HEK293 (cell line): Measurements from ENCODE around the gene MYO15B.

Source experiments
- GLIS1 ChIP-seq: fragments of 450-650 bp; formaldehyde crosslinking; IDR thresholded peaks from 2 replicates; pipeline ENCODE4 v1.5.1; 2016; ENCODE audit warnings: missing biosample characterization, missing genetic modification characterization
- KLF1 ChIP-seq: fragments of 450-650 bp; formaldehyde crosslinking; IDR thresholded peaks from 2 replicates; pipeline ENCODE4 v1.5.1; 2016; ENCODE audit warnings: missing biosample characterization, missing genetic modification characterization
- KLF16 ChIP-seq: fragments of 450-650 bp; formaldehyde crosslinking; IDR thresholded peaks from 2 replicates; pipeline ENCODE4 v1.5.1; 2017; ENCODE audit warnings: missing biosample characterization, missing genetic modification characterization
- OSR2 ChIP-seq: fragments of 450-650 bp; formaldehyde crosslinking; IDR thresholded peaks from 2 replicates; pipeline ENCODE4 v1.5.1; 2016; ENCODE audit warnings: missing biosample characterization, missing genetic modification characterization
- RBAK ChIP-seq: fragments of 450-650 bp; formaldehyde crosslinking; IDR thresholded peaks from 2 replicates; pipeline ENCODE4 v1.5.1; 2016; ENCODE audit warnings: missing biosample characterization, missing genetic modification characterization
- SP2 ChIP-seq: fragments of 450-650 bp; formaldehyde crosslinking; IDR thresholded peaks from 2 replicates; pipeline ENCODE4 v1.5.1; 2016; ENCODE audit warnings: missing biosample characterization, missing genetic modification characterization
- SP3 ChIP-seq: fragments of 450-650 bp; formaldehyde crosslinking; IDR thresholded peaks from 2 replicates; pipeline ENCODE4 v1.5.1; 2016; ENCODE audit warnings: missing biosample characterization, missing genetic modification characterization
- ZBTB1 ChIP-seq: fragments of 450-650 bp; formaldehyde crosslinking; IDR thresholded peaks from 2 replicates; pipeline ENCODE4 v1.5.1; 2016; ENCODE audit warnings: missing biosample characterization, missing genetic modification characterization
- ZBTB17 ChIP-seq: fragments of 450-650 bp; formaldehyde crosslinking; IDR thresholded peaks from 2 replicates; pipeline ENCODE4 v1.5.1; 2016; ENCODE audit warnings: missing biosample characterization, missing genetic modification characterization
- ZBTB20 ChIP-seq: fragments of 450-650 bp; formaldehyde crosslinking; IDR thresholded peaks from 2 replicates; pipeline ENCODE4 v1.5.1; 2016; ENCODE audit warnings: missing biosample characterization, missing genetic modification characterization
- ZBTB21 ChIP-seq: fragments of 450-650 bp; formaldehyde crosslinking; IDR thresholded peaks from 2 replicates; pipeline ENCODE4 v1.5.1; 2017; ENCODE audit warnings: missing biosample characterization, missing genetic modification characterization
- ZNF121 ChIP-seq: fragments of 450-650 bp; formaldehyde crosslinking; IDR thresholded peaks from 2 replicates; pipeline ENCODE4 v1.5.1; 2016; ENCODE audit warnings: missing biosample characterization, missing genetic modification characterization
- ZNF175 ChIP-seq: fragments of 450-650 bp; formaldehyde crosslinking; IDR thresholded peaks from 2 replicates; pipeline ENCODE4 v1.5.1; 2016; ENCODE audit warnings: missing biosample characterization, missing genetic modification characterization
- ZNF335 ChIP-seq: fragments of 450-650 bp; formaldehyde crosslinking; conservative IDR thresholded peaks from 2 replicates; pipeline ENCODE4 v1.5.1; 2016; ENCODE audit warnings: missing biosample characterization, missing genetic modification characterization
- ZNF341 ChIP-seq: fragments of 450-650 bp; formaldehyde crosslinking; IDR thresholded peaks from 2 replicates; pipeline ENCODE4; 2016; ENCODE audit warnings: low read depth, missing biosample characterization, missing genetic modification characterization
- ZNF350 ChIP-seq: fragments of 450-650 bp; formaldehyde crosslinking; IDR thresholded peaks from 2 replicates; pipeline ENCODE4 v1.5.0; 2017; ENCODE audit warnings: missing biosample characterization, mild to moderate bottlenecking, missing genetic modification characterization
- ZNF416 ChIP-seq: fragments of 450-650 bp; formaldehyde crosslinking; IDR thresholded peaks from 2 replicates; pipeline ENCODE4 v1.5.1; 2016; ENCODE audit warnings: missing biosample characterization, missing genetic modification characterization
- ZNF501 ChIP-seq: fragments of 450-650 bp; formaldehyde crosslinking; IDR thresholded peaks from 2 replicates; pipeline ENCODE4 v1.5.1; 2016; ENCODE audit warnings: missing biosample characterization, missing genetic modification characterization
- ZNF530 ChIP-seq: fragments of 450-650 bp; formaldehyde crosslinking; IDR thresholded peaks from 2 replicates; pipeline ENCODE4 v1.5.1; 2016; ENCODE audit warnings: low read depth, missing biosample characterization, missing genetic modification characterization
- ZNF561 ChIP-seq: fragments of 450-650 bp; IDR thresholded peaks from 2 replicates; pipeline ENCODE4 v1.5.1; 2018; ENCODE audit warnings: missing biosample characterization, missing genetic modification characterization, borderline replicate concordance
- ZNF571 ChIP-seq: fragments of 450-650 bp; formaldehyde crosslinking; IDR thresholded peaks from 2 replicates; pipeline ENCODE4 v1.5.0; 2017; ENCODE audit warnings: missing biosample characterization, missing genetic modification characterization
- ZNF600 ChIP-seq: fragments of 450-650 bp; formaldehyde crosslinking; IDR thresholded peaks from 2 replicates; pipeline ENCODE4 v1.5.1; 2016; ENCODE audit warnings: missing biosample characterization, missing genetic modification characterization
- ZNF624 ChIP-seq: fragments of 450-650 bp; formaldehyde crosslinking; IDR thresholded peaks from 2 replicates; pipeline ENCODE4 v1.5.1; 2017; ENCODE audit warnings: missing biosample characterization, missing genetic modification characterization
- ZNF664 ChIP-seq: fragments of 450-650 bp; formaldehyde crosslinking; IDR thresholded peaks from 2 replicates; pipeline ENCODE4 v1.5.1; 2016; ENCODE audit warnings: missing biosample characterization, missing genetic modification characterization
- ZNF747 ChIP-seq: fragments of 450-650 bp; formaldehyde crosslinking; IDR thresholded peaks from 2 replicates; pipeline ENCODE4 v1.5.1; 2016; ENCODE audit warnings: missing biosample characterization, missing genetic modification characterization
- ZNF76 ChIP-seq: fragments of 450-650 bp; formaldehyde crosslinking; IDR thresholded peaks from 2 replicates; pipeline ENCODE4; 2016; ENCODE audit warnings: low read depth, missing biosample characterization, missing genetic modification characterization, borderline replicate concordance
- ZNF792 ChIP-seq: fragments of 450-650 bp; formaldehyde crosslinking; IDR thresholded peaks from 2 replicates; pipeline ENCODE4 v1.5.1; 2016; ENCODE audit warnings: missing biosample characterization, missing genetic modification characterization
- TF ChIP-seq, protein P1 (sequence below): fragments of 450-650 bp; formaldehyde crosslinking; IDR thresholded peaks from 2 replicates; pipeline ENCODE4 v1.5.1; 2017; ENCODE audit warnings: missing biosample characterization, missing genetic modification characterization
- TF ChIP-seq, protein P2 (sequence below): fragments of 450-650 bp; formaldehyde crosslinking; IDR thresholded peaks from 2 replicates; pipeline ENCODE4 v1.5.1; 2016; ENCODE audit warnings: missing biosample characterization, missing genetic modification characterization

Gene MYO15B

GRCh38 chr17:75549246-75550138, 38.1 kb upstream of the MYO15B start (continued):
- TF ChIP-seq ZBTB17 (tag by site-specific recombination), result 0 out of 2 replicates have a peak, but pooled peaks have one; percentile 19
- peak; percentile 81 for TF ChIP-seq ZNF341 (tag by site-specific recombination)
- TF ChIP-seq ZNF747 (tag by site-specific recombination), result no peak
- TF ChIP-seq ZNF792, result no peak
- 0 out of 2 replicates have a peak, but pooled peaks have one; percentile 15 for TF ChIP-seq SP3 (tag by site-specific recombination)
- TF ChIP-seq ZNF530 (tag by site-specific recombination), result no peak
- TF ChIP-seq ZBTB1 (tag by site-specific recombination), result no peak
- TF ChIP-seq, protein P1, sequence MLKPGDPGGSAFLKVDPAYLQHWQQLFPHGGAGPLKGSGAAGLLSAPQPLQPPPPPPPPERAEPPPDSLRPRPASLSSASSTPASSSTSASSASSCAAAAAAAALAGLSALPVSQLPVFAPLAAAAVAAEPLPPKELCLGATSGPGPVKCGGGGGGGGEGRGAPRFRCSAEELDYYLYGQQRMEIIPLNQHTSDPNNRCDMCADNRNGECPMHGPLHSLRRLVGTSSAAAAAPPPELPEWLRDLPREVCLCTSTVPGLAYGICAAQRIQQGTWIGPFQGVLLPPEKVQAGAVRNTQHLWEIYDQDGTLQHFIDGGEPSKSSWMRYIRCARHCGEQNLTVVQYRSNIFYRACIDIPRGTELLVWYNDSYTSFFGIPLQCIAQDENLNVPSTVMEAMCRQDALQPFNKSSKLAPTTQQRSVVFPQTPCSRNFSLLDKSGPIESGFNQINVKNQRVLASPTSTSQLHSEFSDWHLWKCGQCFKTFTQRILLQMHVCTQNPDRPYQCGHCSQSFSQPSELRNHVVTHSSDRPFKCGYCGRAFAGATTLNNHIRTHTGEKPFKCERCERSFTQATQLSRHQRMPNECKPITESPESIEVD (tag by site-specific recombination), result no peak
- TF ChIP-seq, protein P2, sequence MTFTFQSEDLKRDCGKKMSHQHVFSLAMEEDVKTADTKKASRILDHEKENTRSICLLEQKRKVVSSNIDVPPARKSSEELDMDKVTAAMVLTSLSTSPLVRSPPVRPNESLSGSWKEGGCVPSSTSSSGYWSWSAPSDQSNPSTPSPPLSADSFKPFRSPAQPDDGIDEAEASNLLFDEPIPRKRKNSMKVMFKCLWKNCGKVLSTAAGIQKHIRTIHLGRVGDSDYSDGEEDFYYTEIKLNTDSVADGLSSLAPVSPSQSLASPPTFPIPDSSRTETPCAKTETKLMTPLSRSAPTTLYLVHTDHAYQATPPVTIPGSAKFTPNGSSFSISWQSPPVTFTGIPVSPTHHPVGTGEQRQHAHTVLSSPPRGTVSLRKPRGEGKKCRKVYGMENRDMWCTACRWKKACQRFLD (tag by site-specific recombination), result no peak
- TF ChIP-seq ZNF76 (tag by site-specific recombination), result no peak
- TF ChIP-seq ZNF571 (tag by site-specific recombination), result no peak
- TF ChIP-seq RBAK, result no peak
- TF ChIP-seq ZBTB20 (tag by site-specific recombination), result peak; percentile 56; the same call in 1 of the 2 replicates
- TF ChIP-seq ZNF350 (tag by site-specific recombination), result no peak
- TF ChIP-seq ZNF121, result peak; percentile 50; the same call in 1 of the 2 replicates
- TF ChIP-seq ZNF624 (tag by site-specific recombination), result no peak
- TF ChIP-seq ZNF664 (tag by site-specific recombination), result no peak
- TF ChIP-seq SP2, result peak; percentile 41
- TF ChIP-seq ZNF561 (tag by site-specific recombination), result peak; percentile 72; the same call in 1 of the 2 replicates
- peak; percentile 91 for TF ChIP-seq ZNF600 (tag by site-specific recombination)
- TF ChIP-seq GLIS1 (tag by site-specific recombination), result peak; percentile 97
- no peak for TF ChIP-seq ZNF175 (tag by site-specific recombination)
- TF ChIP-seq OSR2, result peak; percentile 77
- TF ChIP-seq ZNF501 (tag by site-specific recombination), result 0 out of 2 replicates have a peak, but pooled peaks have one; percentile 64
- TF ChIP-seq ZNF335, result peak; percentile 100
- no peak for TF ChIP-seq ZBTB21
- no peak for TF ChIP-seq ZNF416 (tag by site-specific recombination)
- no peak for TF ChIP-seq KLF16
- peak; percentile 99 for TF ChIP-seq KLF1 (tag by site-specific recombination)
